Loucy (cell line): ENCODE results near the gene SFTPB.
"Not testable (repeated sequence)": the region's sequence is repeated elsewhere in the genome, so short reads cannot be mapped to it uniquely, and the experiment has no call there.

Source experiments
- H2AFZ ChIP-seq: fragments of 200-600 bp; sonication (generic); 2 replicates; pipeline ENCODE4 v1.6.0; 2016; ENCODE audit warnings: antibody characterized with exemption, mild to moderate bottlenecking, low read length, moderate library complexity
- H3F3A ChIP-seq: fragments of 200-600 bp; 2 replicates; pipeline ENCODE4 v1.6.0; 2016; ENCODE audit warnings: antibody characterized with exemption, low read depth, mild to moderate bottlenecking
- H3K27me3 ChIP-seq: fragments of 200-600 bp; sonication (generic); 2 replicates; pipeline ENCODE4 v1.6.1; 2014; ENCODE audit warnings: low read length, mild to moderate bottlenecking; ENCODE audit not compliant: insufficient read depth, poor library complexity, severe bottlenecking
- H3K36me3 ChIP-seq: fragments of 200-600 bp; sonication (generic); 2 replicates; pipeline ENCODE4 v1.6.1; 2016; ENCODE audit warnings: low read length; ENCODE audit not compliant: insufficient read depth
- H3K4me1 ChIP-seq: fragments of 200-600 bp; sonication (generic); 2 replicates; pipeline ENCODE4 v1.5.1; 2014; ENCODE audit warnings: low read length, mild to moderate bottlenecking; ENCODE audit not compliant: insufficient read depth, poor library complexity, severe bottlenecking
- H3K4me2 ChIP-seq: fragments of 200-600 bp; sonication (generic); 2 replicates; pipeline ENCODE4 v1.6.0; 2014; ENCODE audit warnings: antibody characterized with exemption, low read length, low read depth, mild to moderate bottlenecking; ENCODE audit not compliant: poor library complexity, severe bottlenecking
- H3K4me3 ChIP-seq: fragments of 200-600 bp; sonication (generic); 2 replicates; pipeline ENCODE4 v1.5.1; 2014; ENCODE audit warnings: low read length, mild to moderate bottlenecking, mixed read lengths; ENCODE audit not compliant: poor library complexity, severe bottlenecking
- H3K79me2 ChIP-seq: fragments of 200-600 bp; sonication (generic); 2 replicates; pipeline ENCODE4 v1.6.1; 2014; ENCODE audit warnings: low read length; ENCODE audit not compliant: insufficient read depth
- H3K9ac ChIP-seq: fragments of 200-600 bp; sonication (generic); 2 replicates; pipeline ENCODE4 v1.6.0; 2014; ENCODE audit warnings: mild to moderate bottlenecking, low read depth, low read length, moderate library complexity; ENCODE audit not compliant: poor library complexity, severe bottlenecking
- H3K9me2 ChIP-seq: fragments of 200-600 bp; sonication (generic); replicated peaks from 2 replicates; pipeline ENCODE4 v1.6.1; 2016; ENCODE audit warnings: low read depth, low read length, mixed read lengths
- H3K9me3 ChIP-seq: fragments of 200-600 bp; sonication (generic); 2 replicates; pipeline ENCODE4 v1.6.1; 2014; ENCODE audit warnings: mild to moderate bottlenecking, antibody characterized with exemption, low read length, low read depth; ENCODE audit not compliant: insufficient read depth
- H4K20me1 ChIP-seq: fragments of 200-600 bp; sonication (generic); 2 replicates; pipeline ENCODE4 v1.6.0; 2014; ENCODE audit warnings: antibody characterized with exemption, low read length, mild to moderate bottlenecking; ENCODE audit not compliant: insufficient read depth, poor library complexity, severe bottlenecking
- CTCF ChIP-seq: fragments of 200-600 bp; sonication (generic); conservative IDR thresholded peaks from 2 replicates; pipeline ENCODE4 v1.5.1; 2014; ENCODE audit warnings: mild to moderate bottlenecking, antibody characterized with exemption, low read length
- EZH2phosphoT487 ChIP-seq: fragments of 200-600 bp; IDR thresholded peaks from 2 replicates; pipeline ENCODE4 v1.6.1; 2018; ENCODE audit warnings: antibody characterized with exemption, mild to moderate bottlenecking, moderate library complexity, borderline replicate concordance

SFTPB gene

GRCh38 chr2:85659324-85659981 lies 8.5 kb downstream of the SFTPB start:
- TF ChIP-seq EZH2phosphoT487 = no peak
- H3K9ac ChIP-seq = no peak overlapping the region

GRCh38 chr2:85657399-85657798 lies 10.6 kb downstream of the SFTPB start:
- not testable (repeated sequence) for H3K79me2 ChIP-seq, H3K4me3 ChIP-seq, H3K9me3 ChIP-seq, H3K9me2 ChIP-seq, H3K27me3 ChIP-seq, H3K9ac ChIP-seq, H4K20me1 ChIP-seq, H3F3A ChIP-seq, H2AFZ ChIP-seq, H3K4me2 ChIP-seq, H3K4me1 ChIP-seq
- peaks cover 16% of the 10 kb centered on the region; the same call in 1 of the 2 replicates for H3K36me3 ChIP-seq

More at GRCh38 chr2:85659324-85659981, 8.5 kb downstream of the SFTPB start:
- no peaks in the 10 kb centered on the region for H3K4me1 ChIP-seq
- H3K4me2 ChIP-seq = no peak overlapping the region
- H3K9me2 ChIP-seq = no peaks in the 10 kb centered on the region
- H3F3A ChIP-seq = no peaks in the 10 kb centered on the region
- H4K20me1 ChIP-seq = no peaks in the 10 kb centered on the region
- no peak overlapping the region for H3K4me3 ChIP-seq
- no peaks in the 10 kb centered on the region for H3K79me2 ChIP-seq
- H3K27me3 ChIP-seq = no peaks in the 10 kb centered on the region
- peaks cover 6% of the 10 kb centered on the region; the same call in 1 of the 2 replicates for H3K36me3 ChIP-seq
- no peak overlapping the region for H2AFZ ChIP-seq
- H3K9me3 ChIP-seq = no peaks in the 10 kb centered on the region

GRCh38 chr2:85656468-85656867 lies 11.5 kb downstream of the SFTPB start:
- no peak overlapping the region for H3K4me2 ChIP-seq
- no peaks in the 10 kb centered on the region for H3K27me3 ChIP-seq
- H3F3A ChIP-seq = no peaks in the 10 kb centered on the region
- H3K4me3 ChIP-seq = no peak overlapping the region
- no peaks in the 10 kb centered on the region for H3K4me1 ChIP-seq
- no peak overlapping the region for H3K9ac ChIP-seq
- H4K20me1 ChIP-seq = no peaks in the 10 kb centered on the region
- H3K9me3 ChIP-seq = no peaks in the 10 kb centered on the region
- no peaks in the 10 kb centered on the region for H3K9me2 ChIP-seq
- H3K79me2 ChIP-seq = no peaks in the 10 kb centered on the region
- H2AFZ ChIP-seq = no peak overlapping the region
- peaks cover 24% of the 10 kb centered on the region; the same call in 1 of the 2 replicates for H3K36me3 ChIP-seq
- no peak for TF ChIP-seq EZH2phosphoT487
- no peak for TF ChIP-seq CTCF

GRCh38 chr2:85655961-85656417 lies 12.0 kb downstream of the SFTPB start:
- no peak overlapping the region for H3K9ac ChIP-seq
- H3K27me3 ChIP-seq = no peaks in the 10 kb centered on the region
- no peaks in the 10 kb centered on the region for H3K4me1 ChIP-seq
- no peaks in the 10 kb centered on the region for H3K9me2 ChIP-seq
- TF ChIP-seq CTCF (no peak), EZH2phosphoT487 (no peak)
- H3K9me3 ChIP-seq = no peaks in the 10 kb centered on the region
- H4K20me1 ChIP-seq = no peaks in the 10 kb centered on the region
- H3K36me3 ChIP-seq = peaks cover 29% of the 10 kb centered on the region; the same call in 1 of the 2 replicates
- no peak overlapping the region for H3K4me3 ChIP-seq
- H3F3A ChIP-seq = no peaks in the 10 kb centered on the region
- no peak overlapping the region for H3K4me2 ChIP-seq
- H3K79me2 ChIP-seq = no peaks in the 10 kb centered on the region
- no peak overlapping the region for H2AFZ ChIP-seq
